Thyroid gland (tissue), 4 donors: ENCODE results near the gene LRMDA.

Experiments
- CTCF ChIP-seq, 6 experiments: fragments of 200-600 bp in 3 of 6; fragments of 450-650 bp in 3 of 6; sonication (generic) in 3 of 6; IDR thresholded peaks; one replicate each; pipeline ENCODE4 v1.5.1; 2016 to 2019; ENCODE audit warnings: antibody characterized with exemption in 6 of 6, mild to moderate bottlenecking in 2 of 6, inconsistent platforms in 1 of 6, moderate library complexity in 1 of 6
- POLR2A ChIP-seq, 2 donors: fragments of 450-650 bp; IDR thresholded peaks; one replicate each; pipeline ENCODE4 v1.6.1; 2017; ENCODE audit warnings: antibody characterized with exemption in 2 of 2, mild to moderate bottlenecking in 2 of 2, moderate library complexity in 1 of 2

- no peak for TF ChIP-seq POLR2A (IDR thresholded peaks at IDR 0.05)
- no peak for TF ChIP-seq CTCF (IDR thresholded peaks at IDR 0.05)
These were observed 233.5 kb downstream of the LRMDA start for GRCh38 chr10:75664968-75665367.
